DMS 273 treated with DMSO at 0.1 percent for 48 hours (cell line): ENCODE data around the gene SPARC.
A peak's percentile ranks its signal among the peaks of the same experiment; 100 is the strongest.

Experiments used
- DNase-seq: peaks from one replicate; lab custom pipeline; 2025; lab: John Stamatoyannopoulos, UW

Gene SPARC

DNA sequence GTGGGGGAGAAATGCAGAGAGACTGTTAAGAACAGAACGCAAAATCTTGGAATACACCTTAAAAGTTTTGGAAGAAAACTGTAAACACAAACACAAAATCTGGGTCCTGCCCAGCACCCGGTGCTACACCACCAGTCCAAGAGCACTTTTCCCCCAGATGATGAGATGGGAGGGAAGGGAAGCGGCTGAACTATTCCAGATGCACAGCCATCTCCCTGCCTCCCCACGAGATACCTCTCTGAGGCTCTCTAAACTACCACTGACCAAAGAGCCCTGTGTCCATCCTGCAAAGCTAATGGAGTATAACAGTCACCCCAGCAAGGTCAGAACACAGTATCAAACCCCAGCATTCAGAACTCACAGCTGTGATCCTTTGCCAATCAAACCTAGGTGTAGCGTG, 8.0 kb downstream of the SPARC start:
- DNase-seq: no peak

DNA sequence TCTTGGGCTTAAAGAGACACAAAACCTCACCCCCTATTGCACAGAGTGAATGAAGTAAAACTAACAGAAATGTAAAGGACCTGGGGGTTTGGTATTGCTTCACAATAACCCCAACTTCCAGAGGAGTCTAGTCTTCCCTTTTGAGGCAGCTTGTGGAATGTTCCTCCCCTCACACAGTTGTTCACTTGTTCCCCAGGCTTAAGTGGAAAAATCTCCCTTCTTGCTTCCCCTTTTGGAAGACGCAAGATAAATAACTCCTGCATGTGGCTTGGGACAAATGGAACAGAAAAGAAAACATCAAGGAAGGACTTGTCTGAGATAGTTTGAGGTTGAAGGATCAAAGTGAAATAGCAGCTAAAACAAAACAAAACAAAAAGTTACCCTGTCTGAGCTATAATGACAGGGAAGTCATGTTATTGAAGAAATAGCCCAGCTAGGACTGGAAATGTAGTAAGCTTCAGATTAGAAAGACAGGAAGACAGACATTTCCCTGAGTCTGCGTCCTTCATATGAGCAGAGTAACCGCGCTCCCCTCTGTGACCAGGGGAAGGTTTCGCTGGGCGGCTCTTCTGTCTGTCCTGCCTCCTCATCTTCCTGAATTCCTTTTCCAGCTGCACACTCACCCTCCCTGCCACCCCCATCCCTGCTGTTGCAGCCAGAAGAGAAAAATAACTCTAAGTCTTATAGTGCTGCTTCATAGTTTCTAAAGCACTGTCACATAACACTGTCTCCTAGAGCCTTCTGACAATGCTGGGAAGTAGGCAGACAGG, 8.8 kb downstream of the SPARC start:
- no peak for DNase-seq

DNA sequence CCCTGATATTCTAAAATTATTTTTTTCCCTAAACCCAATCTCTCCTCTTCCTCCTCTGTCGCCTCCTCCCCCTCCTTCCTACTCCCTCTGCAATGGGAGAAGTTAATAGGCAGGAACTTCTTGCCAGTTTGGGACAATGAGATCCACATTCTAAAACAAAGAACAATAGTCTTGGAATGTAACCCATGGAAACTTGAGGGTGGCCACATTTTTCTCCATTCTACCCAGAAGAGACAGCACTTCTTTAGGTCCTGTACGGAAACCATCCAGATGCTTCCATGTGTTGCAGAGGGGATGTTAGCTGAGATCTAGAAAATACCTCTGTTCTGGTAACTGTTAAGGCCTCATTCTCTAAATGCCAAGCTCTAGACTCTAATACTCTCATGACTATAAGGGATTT, 10.0 kb downstream of the SPARC start:
- no peak for DNase-seq

DNA sequence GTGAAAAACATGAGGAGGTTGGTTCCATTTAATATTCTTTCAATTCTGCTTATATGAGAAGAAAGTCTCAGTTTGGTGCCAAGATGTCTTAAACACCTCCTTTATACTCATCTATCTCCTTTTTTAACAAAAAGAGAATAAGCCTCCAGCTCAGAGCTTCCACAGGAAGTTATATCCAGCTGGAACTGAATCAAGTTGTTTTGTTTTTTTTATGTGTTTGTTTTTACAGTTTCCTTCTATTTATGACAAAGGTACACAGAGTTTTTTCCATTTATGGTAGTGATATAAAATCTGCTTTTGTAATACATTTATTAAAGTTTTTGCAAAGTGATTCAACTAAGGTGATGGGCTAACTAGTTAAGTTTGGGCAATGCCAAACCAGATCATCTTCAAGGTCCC, 10.4 kb downstream of the SPARC start:
- DNase-seq: no peak

DNA sequence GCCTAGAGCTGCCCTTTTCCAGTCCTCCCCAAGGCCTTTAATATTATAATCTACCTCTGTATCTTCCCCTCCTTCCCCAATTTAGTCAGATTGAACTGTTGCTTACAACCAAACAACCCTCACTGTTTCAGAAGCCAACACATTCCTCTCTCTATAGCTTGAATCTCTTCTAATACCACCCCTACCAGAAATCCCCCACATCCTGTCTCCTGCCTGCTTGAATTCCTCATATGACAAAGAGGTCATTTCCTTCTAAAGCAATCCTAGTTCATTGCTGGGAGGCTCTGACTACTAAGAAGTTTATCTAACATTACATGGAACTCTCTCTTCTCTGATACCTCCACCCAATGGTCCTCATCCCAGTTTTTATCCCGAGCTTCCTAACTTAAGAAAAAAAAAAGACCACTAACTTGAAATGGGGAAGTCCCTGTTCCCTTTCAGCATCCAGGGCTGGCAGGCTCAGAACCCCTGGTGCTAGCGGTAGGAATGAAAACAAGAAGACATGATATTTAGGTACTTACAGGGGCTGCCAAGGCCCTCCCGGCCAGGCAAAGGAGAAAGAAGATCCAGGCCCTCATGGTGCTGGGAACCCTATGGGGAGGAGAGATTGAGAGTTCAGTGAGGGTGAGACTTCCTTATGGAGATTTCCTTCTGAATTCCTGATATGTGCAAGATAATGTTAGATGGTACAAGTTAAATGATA, 11.0 kb downstream of the SPARC start:
- no peak for DNase-seq

DNA sequence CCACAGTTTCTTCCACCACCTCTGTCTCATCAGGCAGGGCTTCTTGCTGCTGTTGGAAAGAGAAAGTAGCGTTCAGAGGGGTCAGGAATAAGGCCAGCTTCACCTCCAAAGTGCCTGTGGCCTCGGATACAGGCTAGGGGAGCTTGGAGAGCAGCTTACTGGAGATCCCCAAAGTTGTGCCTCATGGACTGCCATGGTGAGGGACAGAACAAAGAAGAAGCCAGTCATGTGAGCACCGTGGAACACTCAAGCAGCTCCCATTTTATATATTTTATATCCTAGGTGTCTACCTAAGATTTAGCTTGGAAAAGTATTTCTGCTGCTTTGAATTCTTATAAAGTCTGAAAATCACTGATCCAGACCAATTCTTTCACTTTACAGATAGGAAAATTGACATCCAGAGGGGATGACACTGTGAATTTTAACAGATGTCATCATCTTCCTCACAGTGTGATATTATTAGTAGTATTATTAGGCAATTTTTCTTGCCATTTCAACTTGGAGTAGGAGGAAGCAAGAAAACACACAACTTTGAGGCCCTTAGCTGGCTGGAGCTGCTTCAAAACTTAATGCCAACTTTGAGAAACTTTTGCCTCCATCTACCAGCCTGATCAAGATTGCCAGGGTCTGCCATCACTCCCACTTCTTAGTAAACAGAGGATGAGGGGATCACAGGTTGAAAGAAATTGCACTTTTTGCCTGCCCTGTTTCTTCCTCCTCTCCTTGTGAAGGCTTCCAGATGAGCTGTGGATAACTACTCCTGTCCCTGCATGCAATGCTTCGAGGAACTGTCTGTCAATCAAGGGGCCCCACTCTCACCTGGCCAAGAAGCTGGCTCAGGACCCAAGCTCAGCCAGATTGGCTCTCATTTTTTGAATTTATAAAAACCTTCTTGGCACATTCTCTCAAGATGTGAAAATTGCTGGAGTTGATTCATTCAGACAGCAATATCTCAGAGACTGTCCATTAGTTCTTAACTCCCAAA, 11.8 kb downstream of the SPARC start:
- no peak for DNase-seq

DNA sequence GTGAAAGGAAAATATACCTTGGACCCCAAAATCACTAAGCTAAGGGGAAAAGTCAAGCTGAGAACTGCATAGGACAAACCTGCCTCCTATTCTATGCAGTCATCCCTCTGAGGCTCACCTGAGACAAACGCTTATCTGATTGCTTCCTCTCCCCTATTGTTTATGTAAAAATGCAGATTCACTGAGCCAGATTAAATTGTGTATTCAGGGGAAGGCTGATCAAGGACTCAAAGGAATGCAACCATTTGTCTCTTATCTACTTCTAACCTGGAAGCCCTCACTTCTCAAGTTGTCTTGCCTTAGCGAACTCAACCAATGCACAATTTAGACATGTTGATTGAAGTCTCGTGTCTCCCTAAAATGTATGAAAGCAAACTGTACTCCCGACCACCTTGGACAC, 13.3 kb downstream of the SPARC start:
- no peak for DNase-seq

DNA sequence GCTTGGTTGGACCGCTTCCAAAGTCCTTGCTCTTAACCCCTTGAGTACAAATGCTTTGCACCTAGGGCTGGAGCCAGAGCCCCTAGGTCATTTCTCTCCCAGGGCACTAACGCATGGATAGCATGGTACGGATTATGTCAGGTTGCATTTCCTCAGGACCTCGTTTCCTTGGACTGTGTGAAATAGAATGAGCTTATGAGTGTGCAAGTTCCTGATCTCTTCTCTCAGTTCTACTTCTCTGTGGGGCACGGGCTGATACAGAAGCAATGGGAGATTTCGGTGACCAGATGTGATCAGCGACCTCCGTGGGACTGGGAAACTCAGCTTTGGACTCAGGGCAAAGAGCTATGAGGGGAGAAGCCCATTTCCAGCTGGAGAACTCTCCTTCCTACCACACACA, 14.2 kb downstream of the SPARC start:
- no peak for DNase-seq

DNA sequence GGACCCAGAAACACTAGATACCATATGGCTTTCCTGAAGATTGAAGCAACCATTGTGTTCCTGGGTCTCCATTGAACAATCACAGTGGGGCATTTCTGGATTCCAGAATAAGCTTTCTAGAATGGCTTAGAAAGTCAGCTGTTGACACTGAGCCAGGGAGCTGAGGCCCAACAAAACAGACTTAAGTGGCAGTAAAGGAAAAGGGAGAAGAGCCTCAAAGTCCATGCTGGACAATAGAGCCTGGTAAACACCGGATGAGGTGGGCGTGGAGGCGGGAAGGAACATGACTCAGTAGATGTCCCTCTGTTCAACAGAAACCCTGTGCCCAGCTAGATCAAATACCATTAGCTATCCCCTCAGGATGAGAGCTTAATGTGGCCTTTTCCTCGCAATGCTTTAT, 14.8 kb downstream of the SPARC start:
- no peak for DNase-seq

DNA sequence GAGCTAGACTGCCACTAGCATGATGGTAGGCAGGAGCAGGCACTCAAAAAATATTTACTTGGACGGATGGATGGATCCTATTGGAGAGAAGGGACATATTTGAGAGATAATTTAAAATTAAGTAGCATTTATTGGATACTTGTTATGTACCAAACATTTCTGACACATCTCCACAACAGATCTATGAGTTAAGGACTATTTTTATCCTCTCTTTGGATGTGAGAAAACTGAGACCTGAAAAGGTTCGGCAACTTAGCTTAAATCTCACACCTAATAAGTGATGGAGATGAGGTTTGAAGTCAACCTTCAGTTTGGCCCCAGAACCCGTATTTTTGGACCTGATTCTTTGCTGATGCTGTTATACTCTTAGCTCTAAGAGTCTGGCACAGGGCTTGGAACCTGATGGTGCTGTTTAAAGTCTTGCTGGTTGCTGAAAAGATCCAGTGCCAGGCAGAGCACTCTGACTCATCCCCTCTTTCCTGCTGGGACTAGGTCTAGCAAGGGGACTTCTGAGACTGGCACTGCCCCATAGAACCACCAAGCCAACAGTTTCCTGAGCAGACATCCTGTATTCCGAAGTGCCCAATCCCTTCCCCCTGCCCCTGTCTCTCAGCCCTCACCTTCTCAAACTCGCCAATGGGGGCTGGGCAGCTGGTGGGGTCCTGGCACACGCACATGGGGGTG, 15.6 kb downstream of the SPARC start:
- DNase-seq: no peak

DNA sequence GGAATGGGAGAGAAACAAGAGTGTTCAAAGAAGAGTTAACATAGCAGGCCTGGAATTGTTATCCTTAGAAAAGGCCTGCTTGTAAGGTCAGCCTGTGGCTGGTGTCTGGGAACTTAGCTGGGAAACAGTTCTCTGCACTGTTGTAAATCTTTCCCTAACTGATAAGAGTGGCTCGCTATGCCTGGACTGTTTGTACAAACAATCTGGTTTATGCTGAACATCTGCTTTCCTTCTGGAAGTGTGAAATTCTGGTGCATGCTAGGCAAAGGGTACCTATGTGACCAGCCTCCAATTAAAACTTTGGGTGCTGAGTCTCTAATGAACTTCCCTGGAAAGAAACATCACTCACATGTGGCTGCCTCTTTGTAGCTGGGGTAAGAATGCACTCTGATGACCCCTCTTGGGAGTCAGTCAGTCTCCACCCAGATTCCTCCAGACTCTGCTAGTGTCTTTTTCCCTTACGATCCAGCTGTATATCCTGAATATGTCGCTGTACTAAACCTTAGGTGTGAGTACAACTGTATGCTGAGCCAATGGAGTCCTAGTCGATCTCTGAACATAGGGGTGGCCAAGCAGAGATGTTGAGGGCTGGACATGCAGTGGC, 16.5 kb downstream of the SPARC start:
- DNase-seq: no peak

DNA sequence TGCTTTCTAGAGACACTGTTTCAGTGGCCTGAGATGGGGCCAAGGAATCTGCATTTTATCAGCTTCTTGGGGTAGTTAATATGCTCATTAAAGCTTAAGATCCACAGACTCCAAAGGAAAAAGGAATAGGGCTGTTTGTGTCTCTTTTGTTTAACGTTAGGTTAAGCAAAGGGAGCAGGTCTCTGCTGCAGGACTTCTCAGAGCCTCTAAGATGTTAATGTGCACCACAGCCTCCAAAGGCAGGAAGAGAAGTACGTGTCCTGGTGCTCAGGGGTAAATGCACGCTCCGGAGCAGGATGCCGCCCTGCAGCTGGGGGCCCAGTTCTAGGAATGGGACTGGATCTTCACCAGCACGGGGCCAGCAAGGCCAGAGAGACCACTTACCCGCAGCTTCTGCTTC, 19.6 kb downstream of the SPARC start:
- no peak for DNase-seq

DNA sequence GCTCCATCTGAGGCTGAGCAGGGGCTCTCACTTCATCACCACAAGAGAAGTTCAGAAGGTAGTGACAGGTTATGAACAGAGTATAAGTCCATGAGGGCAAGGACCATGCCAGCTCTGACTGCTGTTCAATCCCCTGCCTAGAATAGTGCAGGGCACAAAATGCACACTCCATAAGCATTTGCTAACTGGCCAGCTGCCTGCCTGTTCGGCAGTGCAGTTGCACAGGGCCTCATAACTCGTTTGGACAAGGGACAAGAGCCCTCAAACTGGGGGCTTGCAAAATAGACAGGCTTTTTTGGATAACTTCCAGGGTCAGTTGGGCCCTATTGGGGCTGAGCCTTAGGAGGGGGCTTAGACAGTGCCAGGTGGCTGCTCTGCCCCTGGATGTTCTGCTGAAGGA, 21.1 kb downstream of the SPARC start:
- no peak for DNase-seq

DNA sequence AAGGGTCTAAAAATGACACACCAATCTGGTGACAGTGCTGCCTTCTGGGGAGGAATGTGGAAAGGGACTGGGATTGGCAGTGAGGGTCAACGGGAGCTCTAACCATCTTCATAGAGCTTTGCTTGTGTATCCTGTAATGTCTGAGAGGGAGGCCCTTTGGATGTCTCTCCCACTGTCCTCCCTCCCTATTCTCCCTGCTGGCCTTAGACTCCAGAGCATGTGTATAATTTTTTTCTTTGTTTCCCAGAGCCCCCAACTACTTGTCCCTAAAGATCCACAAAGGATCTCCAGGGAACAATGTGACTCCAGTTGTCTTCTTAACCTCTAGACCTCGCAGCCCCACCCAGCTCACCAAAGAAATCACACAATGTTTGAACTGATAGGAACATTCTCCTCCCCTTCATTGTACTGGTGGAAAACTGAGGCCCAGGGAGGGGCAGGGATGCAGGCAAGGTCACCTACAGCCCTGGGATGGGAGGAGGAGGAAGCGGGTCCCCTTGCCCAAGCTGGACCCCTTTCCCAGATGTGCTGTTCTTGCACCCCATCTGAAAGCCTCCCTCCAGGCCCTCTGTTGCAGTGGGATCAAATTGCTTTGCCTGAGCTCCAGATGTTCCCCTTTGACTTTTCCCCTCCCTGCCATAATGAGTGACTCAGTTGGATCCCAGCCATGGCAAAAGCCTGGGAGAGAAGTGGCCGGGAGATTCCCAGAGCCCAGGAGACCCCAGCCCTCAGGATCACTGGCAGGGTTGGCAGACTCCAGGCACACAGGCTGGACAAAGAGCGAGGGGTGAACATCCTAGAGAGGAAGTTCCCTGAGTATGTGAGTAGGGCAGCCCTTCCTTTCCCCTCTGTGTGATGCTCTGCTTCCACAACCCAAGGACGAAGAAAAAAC, 21.8 kb downstream of the SPARC start:
- DNase-seq: peak; percentile 12

DNA sequence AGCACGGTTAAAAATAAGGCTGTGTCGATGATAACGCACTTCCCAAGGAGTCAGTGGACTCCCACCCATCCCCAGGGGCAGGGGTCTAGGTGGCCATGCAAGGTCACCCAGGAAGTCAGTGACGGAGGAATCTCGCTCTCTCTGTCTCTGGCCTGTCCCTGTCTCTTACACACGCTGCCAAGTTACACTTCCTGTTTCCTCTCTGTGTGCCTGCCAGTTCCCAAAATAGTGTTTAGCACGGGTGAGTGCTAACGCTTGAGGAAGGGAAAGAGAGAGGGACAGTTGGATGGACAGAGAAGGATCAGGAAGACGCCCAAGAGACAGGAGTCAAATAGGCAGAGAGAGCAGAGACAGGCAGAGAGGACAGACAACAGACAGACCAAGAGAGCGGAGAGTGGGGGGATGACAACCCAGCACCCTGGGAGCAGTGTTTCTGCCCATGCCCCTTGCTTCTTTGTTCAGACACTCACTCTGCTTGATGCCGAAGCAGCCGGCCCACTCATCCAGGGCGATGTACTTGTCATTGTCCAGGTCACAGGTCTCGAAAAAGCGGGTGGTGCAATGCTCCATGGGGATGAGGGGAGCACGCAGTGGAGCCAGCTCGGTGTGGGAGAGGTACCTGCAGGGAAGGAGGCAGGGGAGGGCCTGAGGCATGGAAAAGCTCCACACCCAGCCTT, 23.0 kb downstream of the SPARC start:
- DNase-seq: no peak

DNA sequence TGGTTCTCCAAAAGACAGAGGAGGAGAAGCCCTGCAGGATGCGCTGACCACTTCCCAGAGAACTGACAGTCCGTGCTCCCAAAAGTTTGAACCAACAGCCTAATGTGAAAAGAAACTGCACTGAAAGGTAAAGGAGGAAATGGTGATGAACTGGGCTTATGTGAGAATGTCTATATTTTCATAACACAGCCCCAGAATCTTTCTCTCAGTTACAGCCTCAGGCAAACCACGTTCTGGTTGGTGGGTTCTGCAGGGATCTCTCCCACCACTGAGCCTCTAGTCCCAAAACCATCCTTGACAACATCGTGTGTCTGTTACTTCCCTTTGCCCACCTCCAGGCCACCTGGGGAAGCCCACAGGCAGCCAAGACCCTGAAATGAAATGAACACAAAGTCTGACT, 23.9 kb downstream of the SPARC start:
- DNase-seq: no peak

DNA sequence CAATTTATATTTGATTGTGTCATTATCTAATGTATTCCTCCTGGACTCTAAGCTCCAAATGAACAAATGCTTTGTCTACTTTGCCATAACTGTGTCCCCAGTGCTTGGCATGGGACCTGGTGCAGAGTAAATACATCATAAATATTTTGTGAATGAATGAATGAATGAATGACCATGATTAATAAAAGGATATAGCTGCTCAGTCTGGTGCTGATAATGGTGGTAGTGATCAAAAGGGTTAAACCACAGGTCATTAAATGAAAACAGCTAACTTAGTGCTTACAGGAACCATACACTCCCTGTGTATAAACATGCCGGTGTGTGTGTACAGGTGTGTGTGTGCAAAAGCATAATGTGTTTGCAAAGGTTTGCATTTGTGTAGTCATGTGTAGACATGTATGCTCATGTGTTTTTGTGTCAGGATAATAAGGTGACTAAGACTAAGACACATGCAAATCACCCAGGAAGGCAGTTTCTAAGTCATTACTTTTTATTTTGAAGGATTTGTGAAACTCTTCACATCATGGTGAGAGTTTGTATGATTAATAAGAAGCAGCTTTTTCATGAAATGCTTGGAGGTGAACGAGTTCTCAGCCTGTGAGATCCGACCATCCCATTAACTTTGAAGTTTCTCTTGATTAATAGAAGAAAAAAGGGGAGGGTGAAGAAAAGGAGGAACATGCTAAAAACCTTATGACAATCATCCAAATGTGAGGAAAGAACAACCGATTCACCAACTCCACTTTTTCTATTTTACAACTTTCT, 24.6 kb downstream of the SPARC start:
- DNase-seq: no peak

DNA sequence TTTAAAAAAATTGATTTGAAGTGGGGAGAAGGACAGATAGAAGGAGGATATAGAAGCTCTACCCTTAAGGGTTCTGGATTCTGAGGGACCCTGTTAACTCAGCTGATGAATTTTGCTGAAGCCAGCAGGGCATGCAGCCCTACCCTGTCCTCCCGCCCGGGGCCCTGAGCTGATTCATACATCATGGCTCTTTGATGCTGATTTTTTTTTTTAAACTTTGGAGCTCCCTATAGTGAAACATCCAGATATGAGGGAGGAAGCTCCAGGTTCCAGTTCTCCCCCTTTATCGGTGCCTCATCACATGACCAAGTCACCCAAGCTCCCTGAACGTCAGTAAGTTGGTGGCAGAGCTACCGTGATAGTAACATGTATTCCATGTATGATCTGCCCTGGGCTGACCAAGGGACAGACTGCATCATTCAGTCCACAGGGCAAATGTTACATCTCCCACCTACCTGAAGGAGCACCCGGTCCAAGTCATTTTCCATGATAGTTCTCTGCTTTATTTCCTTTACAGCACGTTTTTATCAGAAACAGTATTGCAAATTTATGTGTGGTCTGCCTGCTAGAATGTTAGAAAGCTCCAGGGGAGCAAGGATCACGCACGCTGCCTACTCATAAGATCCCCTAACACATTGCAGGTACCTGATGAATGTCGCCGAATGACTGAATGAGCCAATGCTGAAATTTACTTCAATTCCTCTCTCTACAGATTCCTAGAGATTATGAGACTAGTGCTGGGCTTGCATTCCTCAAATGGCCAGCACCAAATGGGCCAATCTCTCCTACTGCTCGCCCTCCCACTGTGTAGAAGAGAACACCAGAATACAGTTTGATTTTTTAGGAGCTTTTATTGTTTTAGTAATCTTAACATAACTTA, 25.9 kb downstream of the SPARC start:
- DNase-seq: no peak
